ENCODE results near the gene B4GALT6.

B4GALT6 gene

GRCh38 chr18:31643003-31643402 lies 41.4 kb downstream of the B4GALT6 start:
- Mint-ChIP-seq H3K27me3 (peaks cover 11% of the 10 kb centered on the region), H3K4me3 (no peak overlapping the region), H3K36me3 (ENCODE audit: low read depth) (no peaks in the 10 kb centered on the region), H3K27ac (no peak overlapping the region), H3K9me3 (no peaks in the 10 kb centered on the region), H3K4me1 (ENCODE audit: low read depth) (peaks cover 11% of the 10 kb centered on the region)

DNA sequence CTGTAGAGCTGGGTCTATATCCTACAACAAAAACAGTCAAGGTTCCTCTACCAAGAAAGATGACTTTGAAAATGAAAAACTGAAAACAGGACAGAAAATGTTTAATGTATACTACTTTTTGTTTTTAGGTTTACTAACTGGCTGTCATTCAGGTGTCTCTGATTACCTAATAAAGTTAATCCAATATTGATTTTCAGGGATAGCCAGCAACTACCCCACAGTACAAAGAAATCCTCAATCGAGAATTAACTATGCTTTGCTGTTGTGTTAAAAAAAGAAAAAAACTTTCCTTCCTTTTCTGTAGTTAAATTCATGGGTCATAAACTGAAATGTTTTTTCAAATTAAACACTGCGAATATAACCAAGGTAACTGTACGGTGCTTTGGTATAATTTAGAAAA lies 46.9 kb downstream of the B4GALT6 start:
- H3K9me3 Mint-ChIP-seq = no peaks in the 10 kb centered on the region
- H3K4me1 Mint-ChIP-seq (ENCODE audit: low read depth) = peaks cover 19% of the 10 kb centered on the region
- H3K4me3 Mint-ChIP-seq = no peak overlapping the region
- H3K36me3 Mint-ChIP-seq (ENCODE audit: low read depth) = no peaks in the 10 kb centered on the region
- H3K27me3 Mint-ChIP-seq = peaks cover 20% of the 10 kb centered on the region
- no peak overlapping the region for H3K27ac Mint-ChIP-seq

DNA sequence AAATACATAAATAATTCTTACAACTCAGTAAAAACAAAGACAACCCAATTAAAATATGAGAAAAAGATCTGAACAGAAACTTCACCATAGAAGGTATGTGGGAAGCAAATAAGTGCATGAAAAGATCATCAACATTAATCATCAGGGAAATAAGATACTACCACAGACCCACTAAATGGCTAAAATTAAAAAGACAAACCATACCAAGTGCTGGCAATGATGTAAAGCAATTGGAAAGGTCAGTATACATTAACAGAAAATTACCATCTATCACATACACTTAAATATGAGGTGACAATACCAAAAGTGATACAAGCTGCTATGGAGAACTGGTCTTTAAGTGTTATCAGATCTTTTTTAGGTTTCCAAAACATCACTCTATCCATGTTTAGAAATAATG lies 48.0 kb downstream of the B4GALT6 start:
- H3K27ac Mint-ChIP-seq = no peak overlapping the region
- H3K4me1 Mint-ChIP-seq (ENCODE audit: low read depth) = peaks cover 19% of the 10 kb centered on the region
- no peaks in the 10 kb centered on the region for H3K36me3 Mint-ChIP-seq (ENCODE audit: low read depth)
- peaks cover 20% of the 10 kb centered on the region for H3K27me3 Mint-ChIP-seq
- H3K4me3 Mint-ChIP-seq = no peak overlapping the region
- H3K9me3 Mint-ChIP-seq = no peaks in the 10 kb centered on the region

DNA sequence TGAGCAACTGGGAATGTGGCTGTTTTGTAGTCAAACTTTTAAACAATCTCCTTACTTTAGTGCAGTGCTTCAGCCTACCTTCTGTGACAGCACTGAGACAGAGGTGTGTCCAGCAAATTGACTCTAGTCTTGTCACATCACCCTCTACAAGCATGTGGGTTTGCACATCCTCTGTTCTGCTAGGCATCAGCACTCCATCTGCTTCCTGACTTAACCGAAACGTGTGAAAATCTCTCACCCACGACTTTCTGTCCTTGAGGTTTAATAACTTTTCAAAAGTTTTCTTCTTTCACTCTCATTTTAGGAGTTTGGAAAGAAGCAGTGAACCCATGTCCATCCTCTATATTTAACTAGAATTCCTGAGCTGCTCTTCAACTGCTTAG lies 50.1 kb downstream of the B4GALT6 start:
- no peaks in the 10 kb centered on the region for H3K9me3 Mint-ChIP-seq
- H3K4me1 Mint-ChIP-seq (ENCODE audit: low read depth) = peaks cover 19% of the 10 kb centered on the region
- H3K27me3 Mint-ChIP-seq = peaks cover 20% of the 10 kb centered on the region
- no peaks in the 10 kb centered on the region for H3K36me3 Mint-ChIP-seq (ENCODE audit: low read depth)
- H3K4me3 Mint-ChIP-seq = no peak overlapping the region
- peak overlapping the region; percentile 40 for H3K27ac Mint-ChIP-seq

- Mint-ChIP-seq H3K36me3 (ENCODE audit: low read depth) (no peaks in the 10 kb centered on the region), H3K4me1 (ENCODE audit: low read depth) (peaks cover 19% of the 10 kb centered on the region), H3K27ac (peak overlapping the region; percentile 79), H3K9me3 (no peaks in the 10 kb centered on the region), H3K27me3 (peaks cover 14% of the 10 kb centered on the region), H3K4me3 (no peak overlapping the region)
Measured at GRCh38 chr18:31633392-31634330, 50.7 kb downstream of the B4GALT6 start.

DNA sequence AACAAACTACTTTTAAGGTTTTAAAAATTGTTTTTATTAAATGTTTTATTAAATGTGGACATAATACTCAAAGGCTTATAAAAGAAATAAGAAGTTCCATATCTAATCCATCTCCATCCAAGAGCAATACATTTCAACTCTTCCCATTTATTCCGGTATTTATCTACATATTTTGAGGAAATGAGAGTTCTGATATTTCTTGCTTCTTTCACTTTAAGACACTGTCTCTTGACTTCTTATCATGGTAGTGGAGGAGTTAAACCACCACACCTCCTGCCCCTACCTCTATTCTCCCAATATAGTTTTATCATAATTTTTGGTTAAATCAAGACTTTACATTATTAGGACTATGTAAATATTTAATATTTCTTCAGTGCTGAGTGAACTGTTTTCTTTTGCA lies 52.0 kb downstream of the B4GALT6 start:
- H3K27ac Mint-ChIP-seq = no peak overlapping the region
- H3K9me3 Mint-ChIP-seq = no peaks in the 10 kb centered on the region

GRCh38 chr18:31631526-31631925 lies 52.9 kb downstream of the B4GALT6 start:
- no peak overlapping the region for H3K4me3 Mint-ChIP-seq
- H3K36me3 Mint-ChIP-seq (ENCODE audit: low read depth) = no peaks in the 10 kb centered on the region
- no peak overlapping the region for H3K27ac Mint-ChIP-seq
- H3K27me3 Mint-ChIP-seq = peaks cover 13% of the 10 kb centered on the region
- H3K9me3 Mint-ChIP-seq = no peaks in the 10 kb centered on the region
- H3K4me1 Mint-ChIP-seq (ENCODE audit: low read depth) = peaks cover 19% of the 10 kb centered on the region

More for the DNA sequence above, 52.0 kb downstream of the B4GALT6 start:
- Mint-ChIP-seq H3K4me3 (no peak overlapping the region), H3K36me3 (ENCODE audit: low read depth) (no peaks in the 10 kb centered on the region), H3K4me1 (ENCODE audit: low read depth) (peaks cover 19% of the 10 kb centered on the region), H3K27me3 (peaks cover 13% of the 10 kb centered on the region)

DNA sequence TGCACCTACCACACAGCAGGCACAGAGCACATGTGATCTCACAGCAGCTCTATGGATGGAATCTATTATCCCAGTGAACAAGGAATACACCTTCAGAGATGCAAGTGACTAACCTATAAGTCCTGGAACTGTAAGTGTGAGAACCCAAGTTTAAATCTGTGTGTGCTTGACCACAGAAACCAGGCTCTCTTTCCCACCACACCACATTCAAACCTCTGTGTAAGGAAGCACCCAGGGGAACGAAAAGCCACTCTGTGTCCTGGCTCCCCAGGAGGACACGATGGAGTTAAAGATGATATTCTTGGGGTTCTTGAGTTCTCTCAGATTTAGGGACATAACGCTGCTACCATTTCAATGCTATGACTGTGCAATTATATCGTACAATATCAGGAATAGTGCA lies 53.8 kb downstream of the B4GALT6 start:
- Mint-ChIP-seq H3K36me3 (ENCODE audit: low read depth) (no peaks in the 10 kb centered on the region), H3K9me3 (no peaks in the 10 kb centered on the region), H3K27me3 (peaks cover 13% of the 10 kb centered on the region), H3K4me3 (no peak overlapping the region), H3K27ac (no peak overlapping the region), H3K4me1 (ENCODE audit: low read depth) (peaks cover 19% of the 10 kb centered on the region)

DNA sequence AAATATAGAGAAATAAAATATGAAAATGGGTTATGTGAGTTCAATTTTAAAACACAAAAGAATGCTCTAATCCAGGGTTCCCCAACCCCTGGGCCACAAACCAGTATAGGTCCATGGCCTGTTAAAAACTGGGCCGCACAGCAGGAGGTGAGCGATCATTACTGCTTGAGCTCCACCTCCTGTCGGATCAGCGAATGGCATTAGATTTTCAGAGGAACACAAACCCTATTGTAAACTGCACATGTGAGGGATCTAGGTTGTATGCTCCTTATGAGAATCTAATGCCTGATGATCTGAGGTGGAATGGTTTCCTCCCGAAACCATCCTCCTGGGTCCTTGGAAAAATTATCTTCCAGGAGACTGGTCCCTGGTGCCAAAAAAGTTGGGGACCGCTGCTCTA lies 58.0 kb downstream of the B4GALT6 start:
- no peak overlapping the region for H3K27ac Mint-ChIP-seq
- H3K4me1 Mint-ChIP-seq (ENCODE audit: low read depth) = no peaks in the 10 kb centered on the region
- no peaks in the 10 kb centered on the region for H3K9me3 Mint-ChIP-seq
- no peaks in the 10 kb centered on the region for H3K36me3 Mint-ChIP-seq (ENCODE audit: low read depth)
- H3K4me3 Mint-ChIP-seq = no peak overlapping the region
- no peaks in the 10 kb centered on the region for H3K27me3 Mint-ChIP-seq

DNA sequence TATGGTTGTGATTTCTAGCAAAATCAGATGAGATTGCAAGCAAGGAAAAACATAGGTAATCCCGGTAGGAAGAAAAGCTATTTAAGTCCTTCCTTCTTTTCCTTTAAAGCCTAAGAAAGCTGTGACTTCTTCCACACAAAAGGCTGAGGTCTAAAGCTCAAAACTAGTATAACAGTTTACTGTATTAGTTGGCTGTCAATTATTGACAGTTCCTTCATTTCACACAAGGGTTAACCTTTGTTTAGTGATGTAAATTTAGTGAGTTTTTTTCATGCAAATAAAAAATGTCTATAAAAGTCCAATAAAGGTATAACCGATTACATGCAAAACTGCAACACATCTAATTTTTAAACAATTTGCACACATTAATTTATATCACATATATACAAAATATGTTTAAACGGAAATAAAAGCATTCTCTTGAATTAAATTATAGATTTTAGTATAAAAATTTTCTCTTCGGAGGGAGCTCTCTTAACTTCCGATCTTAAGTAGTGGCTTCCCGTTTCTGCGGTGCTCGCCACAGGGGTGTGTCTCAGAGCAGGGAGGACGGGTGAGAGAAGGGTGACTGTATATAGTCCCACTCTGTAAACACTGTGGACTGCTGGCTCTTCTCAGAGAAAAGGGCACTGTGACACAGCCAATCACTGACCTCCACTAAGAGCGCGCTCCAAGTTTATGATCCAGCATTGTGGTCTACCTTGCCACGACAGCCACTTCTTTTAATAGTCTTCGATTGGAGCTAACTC lies 59.3 kb downstream of the B4GALT6 start:
- Mint-ChIP-seq H3K27ac (no peak overlapping the region), H3K36me3 (ENCODE audit: low read depth) (no peaks in the 10 kb centered on the region), H3K4me3 (no peak overlapping the region), H3K4me1 (ENCODE audit: low read depth) (no peaks in the 10 kb centered on the region), H3K9me3 (no peaks in the 10 kb centered on the region), H3K27me3 (no peaks in the 10 kb centered on the region)

GRCh38 chr18:31619291-31619690 lies 65.1 kb downstream of the B4GALT6 start:
- Mint-ChIP-seq H3K27ac (no peak overlapping the region), H3K27me3 (peaks cover 10% of the 10 kb centered on the region), H3K36me3 (ENCODE audit: low read depth) (no peaks in the 10 kb centered on the region)

GRCh38 chr18:31618801-31619200 lies 65.6 kb downstream of the B4GALT6 start:
- no peak overlapping the region for H3K4me3 Mint-ChIP-seq
- H3K27me3 Mint-ChIP-seq = peaks cover 11% of the 10 kb centered on the region
- no peaks in the 10 kb centered on the region for H3K36me3 Mint-ChIP-seq (ENCODE audit: low read depth)
- no peak overlapping the region for H3K27ac Mint-ChIP-seq
- no peaks in the 10 kb centered on the region for H3K9me3 Mint-ChIP-seq
- H3K4me1 Mint-ChIP-seq (ENCODE audit: low read depth) = no peaks in the 10 kb centered on the region

More at GRCh38 chr18:31619291-31619690, 65.1 kb downstream of the B4GALT6 start:
- H3K9me3 Mint-ChIP-seq = no peaks in the 10 kb centered on the region
- H3K4me1 Mint-ChIP-seq (ENCODE audit: low read depth) = no peaks in the 10 kb centered on the region
- H3K4me3 Mint-ChIP-seq = no peak overlapping the region

- no peak overlapping the region for H3K4me3 Mint-ChIP-seq
- H3K9me3 Mint-ChIP-seq = no peaks in the 10 kb centered on the region
- no peaks in the 10 kb centered on the region for H3K36me3 Mint-ChIP-seq (ENCODE audit: low read depth)
- no peak overlapping the region for H3K27ac Mint-ChIP-seq
- H3K4me1 Mint-ChIP-seq (ENCODE audit: low read depth) = no peaks in the 10 kb centered on the region
- peaks cover 13% of the 10 kb centered on the region for H3K27me3 Mint-ChIP-seq
Measured at GRCh38 chr18:31617031-31617717, 67.2 kb downstream of the B4GALT6 start.

DNA sequence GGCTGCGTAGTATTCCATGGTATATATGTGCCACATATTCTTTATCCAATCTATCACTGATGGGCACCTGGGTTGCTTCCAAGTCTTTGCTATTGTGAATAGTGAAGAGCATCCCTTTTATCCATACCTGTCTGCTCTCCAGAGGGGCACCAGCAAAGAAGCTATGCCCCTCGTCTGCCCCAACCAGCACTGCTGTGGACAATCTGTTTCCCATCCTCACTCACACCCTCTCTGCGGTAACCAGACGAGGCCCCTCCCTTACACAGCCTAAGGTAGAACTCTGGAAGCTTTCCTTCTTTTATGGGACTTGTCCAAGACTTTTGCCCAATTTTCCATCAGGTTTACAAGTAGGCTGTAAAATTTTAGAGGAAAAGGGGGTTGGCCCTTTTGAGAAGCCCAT lies 67.8 kb downstream of the B4GALT6 start:
- no peaks in the 10 kb centered on the region for H3K36me3 Mint-ChIP-seq (ENCODE audit: low read depth)
- no peaks in the 10 kb centered on the region for H3K4me1 Mint-ChIP-seq (ENCODE audit: low read depth)
- peaks cover 13% of the 10 kb centered on the region for H3K27me3 Mint-ChIP-seq
- H3K4me3 Mint-ChIP-seq = no peak overlapping the region
- no peak overlapping the region for H3K27ac Mint-ChIP-seq
- H3K9me3 Mint-ChIP-seq = no peaks in the 10 kb centered on the region

GRCh38 chr18:31614044-31614443 lies 70.3 kb downstream of the B4GALT6 start:
- peaks cover 13% of the 10 kb centered on the region for H3K27me3 Mint-ChIP-seq
- no peaks in the 10 kb centered on the region for H3K4me1 Mint-ChIP-seq (ENCODE audit: low read depth)
- H3K4me3 Mint-ChIP-seq = no peak overlapping the region
- H3K36me3 Mint-ChIP-seq (ENCODE audit: low read depth) = no peaks in the 10 kb centered on the region
- H3K27ac Mint-ChIP-seq = no peak overlapping the region
- no peaks in the 10 kb centered on the region for H3K9me3 Mint-ChIP-seq

Data from stimulated activated naive CD8-positive, alpha-beta T cell treated with anti-CD3 and anti-CD28 coated beads, Interleukin-15, Interleukin-2, amounts not matched to agents 100 ng/mL and 50 ng/mL, for 24 hours (primary cell).